Dermis microvascular lymphatic vessel endothelial cell (primary cell): ENCODE measurements around the gene MSI2. TPM values are rescaled to one million over a fixed set of nuclear protein-coding genes. Genes with fewer than 3 reads are reported as not detected.

Source experiments
- DNase-seq, 2 donors: peaks; one replicate each; pipeline versions ENCODE4 v3.0.0 to v3.0.0-alpha.2; 2010; ENCODE audit warnings: low read depth in 2 of 2
- total RNA-seq: library from RNA; depleted of rRNA; stranded (reverse); fragments of >200 nt; gene quantifications from 2 replicates; pipeline ENCODE4 v1.2.1, GENCODE V29; 2014

The MSI2 gene
- total RNA-seq, 1 donor from 2014 or later, result 7.4 TPM

- no peak for DNase-seq
Measured at GRCh38 chr17:57730026-57730701, 473.8 kb downstream of the MSI2 start.

GRCh38 chr17:57732062-57732461 is 475.7 kb downstream of the MSI2 start:
- DNase-seq, result no peak

- DNase-seq, result no peak
Measured at GRCh38 chr17:57733085-57733484, 476.8 kb downstream of the MSI2 start.

Other genes starting within 250 kb of the MSI2 start
- gene AKAP1, start 171.3 kb upstream of the MSI2 start, total RNA-seq, result 22.1 and 23.3 TPM in 2 replicates